ENCODE results near the gene DMRT3.

Gene DMRT3

GRCh38 chr9:976258-976942 is at the start of gene DMRT3:
TSS of gene DMRT3 (plus strand) at chr9:976655. CDS start at chr9:977002, 347 bp downstream.
- no peak for DNase-seq

GRCh38 chr9:926976-927375 is 49.5 kb upstream of the DMRT3 start:
- DNase-seq = no peak

GRCh38 chr9:928363-929042 is 48.0 kb upstream of the DMRT3 start:
- no peak for DNase-seq

GRCh38 chr9:929719-930118 is 46.7 kb upstream of the DMRT3 start:
- DNase-seq = no peak

GRCh38 chr9:933356-933755 is 43.1 kb upstream of the DMRT3 start:
- no peak for DNase-seq

GRCh38 chr9:935348-935965 is 41.0 kb upstream of the DMRT3 start:
- DNase-seq = no peak

- no peak for DNase-seq
Measured at GRCh38 chr9:942805-943580, 33.5 kb upstream of the DMRT3 start.

- DNase-seq = no peak
Measured at GRCh38 chr9:947985-948384, 28.5 kb upstream of the DMRT3 start.

GRCh38 chr9:948497-948896 is 28.0 kb upstream of the DMRT3 start:
- no peak for DNase-seq

GRCh38 chr9:950139-950538 is 26.3 kb upstream of the DMRT3 start:
- no peak for DNase-seq

- DNase-seq = no peak
Measured at GRCh38 chr9:952546-952945, 23.9 kb upstream of the DMRT3 start.

GRCh38 chr9:959105-959504 is 17.4 kb upstream of the DMRT3 start:
- no peak for DNase-seq

- no peak for DNase-seq
Measured at GRCh38 chr9:959914-960313, 16.5 kb upstream of the DMRT3 start.

GRCh38 chr9:962023-962422 is 14.4 kb upstream of the DMRT3 start:
- no peak for DNase-seq

- no peak for DNase-seq
Measured at GRCh38 chr9:965497-965896, 11.0 kb upstream of the DMRT3 start.

- DNase-seq = no peak
Measured at GRCh38 chr9:966870-967269, 9.6 kb upstream of the DMRT3 start.

- no peak for DNase-seq
Measured at GRCh38 chr9:967436-967835, 9.0 kb upstream of the DMRT3 start.

GRCh38 chr9:967903-968641 is 8.4 kb upstream of the DMRT3 start:
- no peak for DNase-seq

- DNase-seq = no peak
Measured at GRCh38 chr9:969310-970150, 6.9 kb upstream of the DMRT3 start.

GRCh38 chr9:970151-970996 is 6.1 kb upstream of the DMRT3 start:
- DNase-seq = no peak
